Suprapubic skin (tissue), 4 donors: ENCODE data around the gene SGMS2.

ENCODE experiments used
- EP300 ChIP-seq: sonication (generic); formaldehyde crosslinking; IDR thresholded peaks from one replicate; pipeline ENCODE4 v1.6.1; 2017; ENCODE audit warnings: antibody characterized with exemption
- POLR2A ChIP-seq, 2 donors: fragments of 450-650 bp; IDR thresholded peaks; one replicate each; pipeline ENCODE4 v1.6.1; 2017; ENCODE audit warnings: antibody characterized with exemption in 2 of 2, mild to moderate bottlenecking in 2 of 2, moderate library complexity in 2 of 2
- POLR2AphosphoS5 ChIP-seq, 3 donors: sonication (generic); formaldehyde crosslinking; IDR thresholded peaks; one replicate each; pipeline ENCODE4 v1.6.1; 2017; ENCODE audit warnings: antibody characterized with exemption in 3 of 3
- TF ChIP-seq, protein P1 (sequence below), 2 donors: fragments of 200-600 bp in 1 of 2; fragments of 450-650 bp in 1 of 2; sonication (generic) in 1 of 2; IDR thresholded peaks; one replicate each; pipeline ENCODE4 v1.5.1; 2016 to 2019; ENCODE audit warnings: antibody characterized with exemption in 2 of 2, mild to moderate bottlenecking in 1 of 2, moderate library complexity in 1 of 2

DNA sequence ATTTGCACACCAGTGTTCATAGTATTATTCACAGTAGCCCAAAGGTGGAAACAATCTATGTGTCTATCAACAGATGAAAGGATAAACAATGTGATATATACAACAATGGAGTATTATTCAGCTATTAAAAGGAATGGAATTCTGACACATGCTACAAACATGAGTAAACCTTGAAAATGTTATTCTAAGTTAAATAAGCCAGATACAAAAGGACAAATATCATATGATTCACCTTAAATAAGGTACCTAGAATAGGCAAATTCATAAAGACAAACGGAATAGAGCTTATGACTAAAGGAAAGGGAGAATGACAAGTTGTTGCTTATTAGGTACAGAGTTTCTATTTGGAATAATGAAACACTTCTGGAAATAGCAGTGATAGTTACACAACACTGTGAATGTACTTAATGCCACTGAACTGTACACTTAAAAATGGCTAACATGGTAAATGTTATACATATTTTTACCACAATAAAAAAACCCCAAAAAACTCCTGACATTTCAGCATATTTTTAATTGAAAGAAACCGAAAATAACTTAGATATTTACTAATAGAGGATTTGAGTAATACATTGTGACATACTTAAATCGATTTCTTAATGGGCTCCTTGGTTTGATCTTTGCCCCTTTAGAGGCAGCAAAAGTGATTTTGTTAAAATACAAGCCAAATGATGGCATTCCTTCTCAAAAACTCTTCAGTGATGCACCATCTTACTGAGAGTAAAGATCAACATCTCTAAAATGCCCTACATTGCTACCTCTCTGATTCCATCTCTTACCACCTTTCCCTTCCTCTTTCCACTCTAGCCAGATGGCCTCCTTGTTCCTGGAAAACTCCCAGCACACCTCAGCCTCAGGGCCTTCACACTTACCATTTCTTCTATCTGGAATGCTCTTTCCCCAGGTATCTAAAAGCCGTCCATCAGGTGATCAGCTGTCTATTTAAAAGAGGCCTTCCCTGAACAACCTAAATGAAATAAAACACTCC is 98.0 kb downstream of the SGMS2 start:
- TF ChIP-seq, protein P1, sequence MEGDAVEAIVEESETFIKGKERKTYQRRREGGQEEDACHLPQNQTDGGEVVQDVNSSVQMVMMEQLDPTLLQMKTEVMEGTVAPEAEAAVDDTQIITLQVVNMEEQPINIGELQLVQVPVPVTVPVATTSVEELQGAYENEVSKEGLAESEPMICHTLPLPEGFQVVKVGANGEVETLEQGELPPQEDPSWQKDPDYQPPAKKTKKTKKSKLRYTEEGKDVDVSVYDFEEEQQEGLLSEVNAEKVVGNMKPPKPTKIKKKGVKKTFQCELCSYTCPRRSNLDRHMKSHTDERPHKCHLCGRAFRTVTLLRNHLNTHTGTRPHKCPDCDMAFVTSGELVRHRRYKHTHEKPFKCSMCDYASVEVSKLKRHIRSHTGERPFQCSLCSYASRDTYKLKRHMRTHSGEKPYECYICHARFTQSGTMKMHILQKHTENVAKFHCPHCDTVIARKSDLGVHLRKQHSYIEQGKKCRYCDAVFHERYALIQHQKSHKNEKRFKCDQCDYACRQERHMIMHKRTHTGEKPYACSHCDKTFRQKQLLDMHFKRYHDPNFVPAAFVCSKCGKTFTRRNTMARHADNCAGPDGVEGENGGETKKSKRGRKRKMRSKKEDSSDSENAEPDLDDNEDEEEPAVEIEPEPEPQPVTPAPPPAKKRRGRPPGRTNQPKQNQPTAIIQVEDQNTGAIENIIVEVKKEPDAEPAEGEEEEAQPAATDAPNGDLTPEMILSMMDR (IDR thresholded peaks at IDR 0.05): no peak
- TF ChIP-seq POLR2AphosphoS5 (IDR thresholded peaks at IDR 0.05) (no peak), POLR2A (IDR thresholded peaks at IDR 0.05) (no peak), EP300 (no peak)
